Psoas muscle (tissue), 8 donors: ENCODE results near the gene CILP2. TPM values are rescaled to one million over a fixed set of nuclear protein-coding genes. Genes with fewer than 3 reads are reported as not detected.

Source experiments
- ATAC-seq, 4 donors: fragments of 200-7000 bp; cut with Tn5 transposase; one replicate each; pipeline ENCODE4 v1.9.1; 2020; ENCODE audit warnings: moderate library complexity in 3 of 4, mild to moderate bottlenecking in 2 of 4
- DNase-seq, 2 donors: peaks; one replicate each; pipeline ENCODE4 v3.0.0-alpha.2; 2020
- H3K27ac ChIP-seq: fragments of 200-600 bp; one replicate; pipeline ENCODE4 v1.8.0; 2022
- H3K27me3 ChIP-seq, 3 donors: fragments of 200-600 bp in 1 of 3; one replicate each; pipeline versions ENCODE4 v1.6.1 to v1.8.0; 2013 to 2022; ENCODE audit warnings: low read length in 2 of 3, mild to moderate bottlenecking in 2 of 3, moderate library complexity in 1 of 3; ENCODE audit not compliant: insufficient read depth in 3 of 3
- H3K36me3 ChIP-seq, 2 donors: fragments of 200-600 bp in 1 of 2; one replicate each; pipeline versions ENCODE4 v1.6.1 to v1.8.0; 2013 to 2022; ENCODE audit warnings: low read depth in 1 of 2, mild to moderate bottlenecking in 1 of 2, moderate library complexity in 1 of 2; ENCODE audit not compliant: insufficient read depth in 1 of 2
- H3K4me1 ChIP-seq: fragments of 200-600 bp; one replicate; pipeline ENCODE4 v1.8.0; 2022
- H3K4me3 ChIP-seq: fragments of 200-600 bp; one replicate; pipeline ENCODE4 v1.8.0; 2022; ENCODE audit warnings: mild to moderate bottlenecking
- H3K9me3 ChIP-seq: fragments of 200-600 bp; one replicate; pipeline ENCODE4 v1.8.0; 2022
- CTCF ChIP-seq: fragments of 200-600 bp; IDR thresholded peaks from one replicate; pipeline ENCODE4 v1.8.0; 2022; ENCODE audit warnings: antibody characterized with exemption
- WGBS, 3 donors: extraction: QIAGEN DNeasy Blood & Tissue Kit; methylation state at CpG; one replicate each; pipeline versions ENCODE4 v1.1.6 to v1.1.7; 2013; 5-methylcytosine and 5-hydroxymethylcytosine counted together
- intact Hi-C, 2 donors: fragments of 100-400 bp; cut with DNase I; formaldehyde crosslinking; loops; one replicate each; pipeline versions ENCODE4 v1.11.0 to v1.14.2; 2022
- polyA plus RNA-seq, 3 donors: library from polyadenylated mRNA; stranded (reverse); fragments of 200-250 nt; gene quantifications; one replicate each; pipeline ENCODE4 v1.2.3, GENCODE V29; 2013
- total RNA-seq, 4 donors: library from RNA; stranded (reverse); fragmentation: NEBNext Ultra II Directional in 2 of 4; extraction: Animal tissue kit (Norgen Biotek cat#: 25700) in 2 of 4; gene quantifications; one replicate each; pipeline versions ENCODE4 v1.2.1 to v1.2.4, GENCODE V29; 2021 to 2023
- donor health status: healthy with polysubstance abuse.
- donor health status: DM: no; HTN: no; CAD: no; lungs with moderate emphysema.
- donor health status: Bipolar disorder and iron deficiency.
- donor health status: healthy.
- donor health status: DM: yes; HTN: yes; CAD: no.
- donor health status: DM: no; HTN: no; CAD: no.
- donor health status: DM: no; HTN: no; CAD: no.
- donor health status: DM: yes; HTN: yes; CAD: no.

CILP2 gene
- total and polyA plus RNA-seq, 7 donors = 0.03 TPM; not detected in 6

GRCh38 chr19:19517235-19517619 lies 20.8 kb upstream of the CILP2 start:
- no peaks in the 10 kb centered on the region for H3K27me3 ChIP-seq
- DNase-seq = no peak
- H3K27ac ChIP-seq = no peak overlapping the region
- intact Hi-C loops = no loop called here
- H3K9me3 ChIP-seq = no peaks in the 10 kb centered on the region
- ATAC-seq = no peak
- H3K4me1 ChIP-seq = peaks cover 24% of the 10 kb centered on the region
- H3K36me3 ChIP-seq = peaks cover 0 to 22% of the 10 kb centered on the region in 2 donors
- TF ChIP-seq CTCF = no peak
- H3K4me3 ChIP-seq = peak overlapping the region; percentile 76
- 75 to 83% (median 75%) methylated on average over 10 of the region's 10 CpGs for WGBS, 3 donors

- Histone ChIP-seq H3K27me3 (no peaks in the 10 kb centered on the region), H3K36me3 (peaks cover 0 to 38% of the 10 kb centered on the region in 2 donors), H3K9me3 (no peaks in the 10 kb centered on the region), H3K4me1 (peaks cover 24% of the 10 kb centered on the region), H3K27ac (no peak overlapping the region), H3K4me3 (no peak overlapping the region)
- intact Hi-C loops = no loop called here
- no peak for ATAC-seq
- TF ChIP-seq CTCF = no peak
- 72 to 79% (median 73%) methylated on average over 6 of the region's 6 CpGs for WGBS, 3 donors
- DNase-seq = no peak
These were observed 17.1 kb upstream of the CILP2 start for GRCh38 chr19:19520989-19521388.

GRCh38 chr19:19523177-19523576 lies 14.9 kb upstream of the CILP2 start:
- no peak overlapping the region for H3K4me3 ChIP-seq
- ATAC-seq (no peak), DNase-seq (no peak)
- TF ChIP-seq CTCF = no peak
- peaks cover 10% of the 10 kb centered on the region for H3K4me1 ChIP-seq
- H3K9me3 ChIP-seq = no peaks in the 10 kb centered on the region
- intact Hi-C loops = no loop called here
- 69 to 77% (median 73%) methylated on average over 3 of the region's 3 CpGs for WGBS, 3 donors
- no peaks in the 10 kb centered on the region for H3K27me3 ChIP-seq
- no peak overlapping the region for H3K27ac ChIP-seq
- peaks cover 0 to 59% of the 10 kb centered on the region in 2 donors for H3K36me3 ChIP-seq

GRCh38 chr19:19524053-19524452 lies 14.0 kb upstream of the CILP2 start:
- whole genome bisulfite sequencing, 3 donors = 84 to 95% (median 89%) methylated on average over 7 of the region's 7 CpGs
- no peak for ATAC-seq

More at GRCh38 chr19:19524053-19524452, 14.0 kb upstream of the CILP2 start:
- peaks cover 8% of the 10 kb centered on the region for H3K4me1 ChIP-seq
- intact Hi-C loops = no loop called here
- DNase-seq = no peak
- H3K36me3 ChIP-seq = peaks cover 0 to 64% of the 10 kb centered on the region in 2 donors
- H3K27me3 ChIP-seq = no peaks in the 10 kb centered on the region
- no peak for TF ChIP-seq CTCF
- no peak overlapping the region for H3K4me3 ChIP-seq
- H3K9me3 ChIP-seq = no peaks in the 10 kb centered on the region
- H3K27ac ChIP-seq = no peak overlapping the region
